PC-3 (cell line): ENCODE results near the gene EMID1. TPM values are rescaled to one million over a fixed set of nuclear protein-coding genes. Genes with fewer than 3 reads are reported as not detected.

Source experiments
- ATAC-seq: fragments of 200-7000 bp; cut with Tn5 transposase; 2 replicates; pipeline ENCODE4 v1.9.1; 2020; ENCODE audit warnings: mild to moderate bottlenecking, moderate library complexity
- BruUV-seq: library from RNA; stranded (reverse); fragments of 400-500 nt; replicated peaks from 2 replicates; lab custom pipeline; 2021; lab: Mats Ljungman, UMichigan
- CTCF ChIA-PET: fragments of 300-600 bp; sonication (Branson Sonifier 250); formaldehyde crosslinking; loops from one replicate; lab custom pipeline; 2022; ENCODE audit warnings: antibody characterized with exemption; lab: Charles Lee
- POLR2A ChIA-PET: fragments of 300-600 bp; sonication (Branson Sonifier 250); formaldehyde crosslinking; loops from one replicate; lab custom pipeline; 2022; ENCODE audit warnings: antibody characterized with exemption; ENCODE audit not compliant: unreplicated experiment; lab: Charles Lee
- DNase-seq: peaks from one replicate; pipeline ENCODE4 v3.0.0-alpha.2; 2015
- H2AFZ ChIP-seq: fragments of 300-600 bp; sonication (generic); 2 replicates; pipeline ENCODE4 v1.6.0; 2016; ENCODE audit warnings: antibody characterized with exemption, low read length
- H3F3A ChIP-seq: fragments of 300-600 bp; sonication (generic); one replicate; pipeline ENCODE4 v1.6.0; 2017; ENCODE audit warnings: antibody characterized with exemption, low read length, control low read depth, mild to moderate bottlenecking; ENCODE audit not compliant: unreplicated experiment
- H3K27ac ChIP-seq: fragments of 300-600 bp; sonication (generic); 2 replicates; pipeline ENCODE4 v1.5.1; 2016; ENCODE audit warnings: mild to moderate bottlenecking, low read length
- H3K27me3 ChIP-seq: fragments of 300-600 bp; sonication (generic); 2 replicates; pipeline ENCODE4 v1.6.1; 2016; ENCODE audit warnings: low read length, mixed read lengths
- H3K36me3 ChIP-seq: fragments of 300-600 bp; sonication (generic); 2 replicates; pipeline ENCODE4 v1.6.1; 2016; ENCODE audit warnings: low read depth, mixed run types, low read length, mixed read lengths
- H3K4me1 ChIP-seq: fragments of 300-600 bp; sonication (generic); 2 replicates; pipeline ENCODE4 v1.5.1; 2016; ENCODE audit warnings: low read length; ENCODE audit not compliant: insufficient read depth
- H3K4me2 ChIP-seq: fragments of 300-600 bp; sonication (generic); 2 replicates; pipeline ENCODE4 v1.6.0; 2016; ENCODE audit warnings: low read length
- H3K4me3 ChIP-seq: fragments of 300-600 bp; sonication (generic); 2 replicates; pipeline ENCODE4 v1.5.1; 2016; ENCODE audit warnings: mild to moderate bottlenecking, low read length, mixed read lengths
- H3K79me2 ChIP-seq: fragments of 300-600 bp; sonication (generic); 2 replicates; pipeline ENCODE4 v1.6.1; 2017; ENCODE audit warnings: low read length, mixed read lengths
- H3K9ac ChIP-seq: fragments of 300-600 bp; sonication (generic); 2 replicates; pipeline ENCODE4 v1.6.0; 2016; ENCODE audit warnings: mild to moderate bottlenecking, low read length
- H3K9me2 ChIP-seq: fragments of 300-600 bp; sonication (generic); replicated peaks from 2 replicates; pipeline ENCODE4 v1.6.1; 2016; ENCODE audit warnings: mixed run types, low read length, mixed read lengths
- H3K9me3 ChIP-seq: fragments of 300-600 bp; sonication (generic); 2 replicates; pipeline ENCODE4 v1.6.1; 2016; ENCODE audit warnings: low read length, mixed read lengths
- H4K20me1 ChIP-seq: fragments of 300-600 bp; sonication (generic); 2 replicates; pipeline ENCODE4 v1.6.1; 2016; ENCODE audit warnings: low read length, mixed read lengths
- CTCF ChIP-seq: fragments of 300-600 bp; sonication (generic); conservative IDR thresholded peaks from 2 replicates; pipeline ENCODE4 v1.5.1; 2017; ENCODE audit warnings: antibody characterized with exemption, low read depth, mild to moderate bottlenecking, low read length
- EZH2 ChIP-seq: fragments of 300-600 bp; sonication (generic); IDR thresholded peaks from one replicate; pipeline ENCODE4 v1.6.1; 2017; ENCODE audit warnings: antibody characterized with exemption, mild to moderate bottlenecking, low read length; ENCODE audit not compliant: unreplicated experiment
- EZH2phosphoT487 ChIP-seq: fragments of 300-600 bp; sonication (generic); IDR thresholded peaks from 2 replicates; pipeline ENCODE4 v1.6.1; 2018; ENCODE audit warnings: mild to moderate bottlenecking, antibody characterized with exemption, low read length, borderline replicate concordance
- intact Hi-C: fragments of 100-400 bp; cut with micrococcal nuclease; formaldehyde crosslinking; loops from 2 replicates; pipeline ENCODE4 v1.9.0; 2023
- total RNA-seq: library from RNA; depleted of rRNA; stranded (reverse); fragments of >200 nt; gene quantifications from 2 replicates; pipeline ENCODE4 v1.2.3, GENCODE V29; 2014

The EMID1 gene
- total RNA-seq, 1 experiment from 2014 or later: 1.2 TPM

DNA sequence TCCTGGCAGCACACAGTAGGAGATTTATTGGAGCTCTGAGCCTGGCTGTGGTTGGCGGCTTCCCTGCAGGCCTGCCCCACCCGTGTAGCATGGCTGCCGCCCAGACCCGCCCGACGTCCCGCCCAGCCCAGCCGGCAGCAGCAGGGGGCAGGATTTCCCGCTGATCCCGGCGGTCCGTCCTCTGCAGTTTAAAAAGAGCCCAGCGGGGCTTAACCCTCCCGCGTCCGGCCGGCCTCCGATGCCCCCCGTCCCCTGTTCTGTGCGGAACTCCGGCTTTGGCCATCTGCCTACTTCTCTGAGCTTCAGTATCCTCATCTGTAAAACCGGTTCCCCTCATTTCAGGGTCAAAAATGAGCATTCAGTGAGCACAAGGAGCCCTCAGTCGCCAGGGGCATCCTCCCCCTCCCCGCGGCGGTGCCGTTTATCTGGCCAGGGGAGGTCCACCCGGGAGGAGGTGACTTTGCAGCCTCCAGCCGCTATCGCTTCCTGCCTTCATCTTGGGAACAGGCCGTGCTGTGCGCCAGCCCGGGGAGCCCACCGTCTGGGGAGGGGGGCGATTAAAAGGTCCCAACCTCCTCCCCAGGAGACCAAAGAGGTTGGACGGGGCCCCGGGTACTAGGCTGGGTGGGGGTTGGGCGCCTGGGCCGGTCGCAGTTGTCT lies 100.6 kb downstream of the EMID1 start, which contains the start of gene GAS2L1:
GAS2L1 (plus strand) TSS at position 476 of the 660 bp plus-strand sequence. CDS start 1,456 bp downstream, outside the sequence.
- peak; percentile 53 for ATAC-seq
- Histone ChIP-seq H3K4me2 (peak within 1 kb of the TSS; percentile 89), H3K9me2 (no peaks in the 10 kb centered on the region), H3K27ac (peak within 1 kb of the TSS; percentile 97), H3K36me3 (no peaks in the 10 kb centered on the region), H2AFZ (peak within 1 kb of the TSS; percentile 86), H4K20me1 (no peaks in the 10 kb centered on the region), H3F3A (no peaks in the 10 kb centered on the region), H3K4me1 (peaks cover 36% of the 10 kb centered on the region), H3K4me3 (peak within 1 kb of the TSS; percentile 79), H3K79me2 (peaks cover 32% of the 10 kb centered on the region), H3K27me3 (no peaks in the 10 kb centered on the region), H3K9me3 (no peaks in the 10 kb centered on the region), H3K9ac (peak within 1 kb of the TSS; percentile 89)
- no peak for TF ChIP-seq EZH2
- TF ChIP-seq CTCF: peak; percentile 49; the same call in 1 of the 2 replicates
- no peak for TF ChIP-seq EZH2phosphoT487
- POLR2A ChIA-PET: interaction anchor here (0.5 to 0.6 kb wide), 3 partner anchors 25 to 66 kb away, joined by 3 to 13 read pairs (median 4); no protein-coding TSS in a partner anchor
- peak; percentile 70 for DNase-seq
- BruUV-seq: no TSS peak
- intact Hi-C loops: loop anchor here (2.0 to 5.0 kb wide), 2 partner anchors 38 to 41 kb away; partner anchors contain the start of gene EWSR1
- CTCF ChIA-PET: interaction anchor here (0.6 to 1.0 kb wide), 2 partner anchors 42 to 218 kb away, joined by 3 to 4 read pairs; no protein-coding TSS in a partner anchor

- peak; percentile 80 for DNase-seq
- Histone ChIP-seq H3K36me3 (no peaks in the 10 kb centered on the region), H3K27me3 (no peaks in the 10 kb centered on the region), H3K9ac (peak overlapping the region; percentile 89), H3K9me3 (no peaks in the 10 kb centered on the region), H3K4me3 (peak overlapping the region; percentile 79), H3K27ac (peak overlapping the region; percentile 97), H3F3A (no peaks in the 10 kb centered on the region), H4K20me1 (no peaks in the 10 kb centered on the region), H3K79me2 (peaks cover 32% of the 10 kb centered on the region), H3K4me2 (peak overlapping the region; percentile 89), H3K4me1 (peaks cover 37% of the 10 kb centered on the region), H3K9me2 (no peaks in the 10 kb centered on the region), H2AFZ (peak overlapping the region; percentile 86)
- ChIA-PET CTCF (interaction anchor here (1.0 kb wide), 1 partner anchor 217 kb away, joined by 3 read pairs; no protein-coding TSS in a partner anchor), POLR2A (interaction anchor here (0.5 to 0.6 kb wide), 3 partner anchors 26 to 65 kb away, joined by 3 to 13 read pairs (median 4); no protein-coding TSS in a partner anchor)
- peak; percentile 44 for ATAC-seq
- BruUV-seq: no TSS peak
- TF ChIP-seq CTCF (no peak), EZH2phosphoT487 (no peak), EZH2 (no peak)
- intact Hi-C loops: loop anchor here (2.0 to 5.0 kb wide), 2 partner anchors 38 to 40 kb away; partner anchors contain the start of gene EWSR1
These were observed 101.3 kb downstream of the EMID1 start for GRCh38 chr22:29306835-29307595.
